Left lung (tissue), 10 donors: Measurements from ENCODE around the gene GRK7. TPM values are rescaled to one million over a fixed set of nuclear protein-coding genes. Genes with fewer than 3 reads are reported as not detected.
"Not testable (repeated sequence)": the region's sequence is repeated elsewhere in the genome, so short reads cannot be mapped to it uniquely, and the experiment has no call there.

Experiments
- ATAC-seq: fragments of 200-7000 bp; cut with Tn5 transposase; one replicate; pipeline ENCODE4 v1.9.1; 2020; ENCODE audit warnings: moderate library complexity
- DNase-seq, 4 donors: peaks; one replicate each; pipeline ENCODE4 v3.0.0-alpha.2; 2013 to 2020
- H3K27ac ChIP-seq, 2 donors: fragments of 200-600 bp; sonication (generic) in 1 of 2; one replicate each; pipeline versions ENCODE4 v1.5.0 to v1.8.0; 2020 to 2021
- H3K27me3 ChIP-seq, 2 donors: fragments of 200-600 bp; sonication (generic) in 1 of 2; one replicate each; pipeline versions ENCODE4 v1.5.0 to v1.8.0; 2020 to 2021
- H3K36me3 ChIP-seq, 2 donors: fragments of 200-600 bp; sonication (generic) in 1 of 2; one replicate each; pipeline versions ENCODE4 v1.5.0 to v1.8.0; 2020 to 2021
- H3K4me1 ChIP-seq, 2 donors: fragments of 200-600 bp; one replicate each; pipeline ENCODE4 v1.8.0; 2021
- H3K4me3 ChIP-seq, 2 donors: fragments of 200-600 bp; sonication (generic) in 1 of 2; one replicate each; pipeline versions ENCODE4 v1.5.0 to v1.8.0; 2020 to 2021; ENCODE audit warnings: mild to moderate bottlenecking in 1 of 2
- H3K9me3 ChIP-seq, 2 donors: fragments of 200-600 bp; sonication (generic) in 1 of 2; one replicate each; pipeline versions ENCODE4 v1.5.0 to v1.8.0; 2020 to 2021
- CTCF ChIP-seq, 2 donors: fragments of 200-600 bp; sonication (generic) in 1 of 2; IDR thresholded peaks; one replicate each; pipeline versions ENCODE4 v1.5.0 to v1.8.0; 2021; ENCODE audit warnings: antibody characterized with exemption in 2 of 2
- intact Hi-C, 2 donors: fragments of 100-400 bp; cut with DNase I; formaldehyde crosslinking; loops; one replicate each; pipeline versions ENCODE4 v1.11.2 to v1.14.2; 2022
- polyA plus RNA-seq, 6 donors: library from polyadenylated mRNA; unstranded; fragments of 120-200 nt; gene quantifications; one replicate each; pipeline ENCODE4 v1.2.1, GENCODE V29; 2013; ENCODE audit not compliant: insufficient read length in 6 of 6
- total RNA-seq, 2 donors: library from RNA; stranded (reverse); fragmentation: NEBNext Ultra II Directional; extraction: Animal tissue kit (Norgen Biotek cat#: 25700); gene quantifications; one replicate each; pipeline ENCODE4 v1.2.1, GENCODE V29; 2021
- donor health status: DM: no; HTN: yes; CAD: no.
- donor health status: DM: no; HTN: no; CAD: no.

Gene GRK7
- total and polyA plus RNA-seq, 8 donors: 0.06 to 0.19 (median 0.13) TPM; not detected in 2

GRCh38 chr3:141783632-141784031 is 20.4 kb downstream of the GRK7 start:
- intact Hi-C loops: no loop called here
- H3K4me3 ChIP-seq: no peak overlapping the region
- ATAC-seq: no peak
- no peaks in the 10 kb centered on the region for H3K36me3 ChIP-seq
- no peak overlapping the region for H3K27ac ChIP-seq
- DNase-seq: no peak
- TF ChIP-seq CTCF (IDR thresholded peaks at IDR 0.05): no peak
- no peaks in the 10 kb centered on the region for H3K4me1 ChIP-seq
- H3K9me3 ChIP-seq: no peaks in the 10 kb centered on the region
- no peaks in the 10 kb centered on the region for H3K27me3 ChIP-seq

GRCh38 chr3:141784096-141784495 is 20.9 kb downstream of the GRK7 start:
- TF ChIP-seq CTCF (IDR thresholded peaks at IDR 0.05): no peak
- DNase-seq (no peak), ATAC-seq (no peak)
- Histone ChIP-seq H3K27ac (no peak overlapping the region), H3K4me1 (no peaks in the 10 kb centered on the region), H3K4me3 (no peak overlapping the region), H3K36me3 (no peaks in the 10 kb centered on the region), H3K9me3 (no peaks in the 10 kb centered on the region), H3K27me3 (no peaks in the 10 kb centered on the region)
- intact Hi-C loops: no loop called here

- Histone ChIP-seq H3K4me1 (no peaks in the 10 kb centered on the region), H3K27ac (no peak overlapping the region), H3K9me3 (no peaks in the 10 kb centered on the region), H3K36me3 (no peaks in the 10 kb centered on the region), H3K27me3 (no peaks in the 10 kb centered on the region), H3K4me3 (no peak overlapping the region)
- DNase-seq: no peak
- no peak for ATAC-seq
- no peak for TF ChIP-seq CTCF (IDR thresholded peaks at IDR 0.05)
- intact Hi-C loops: no loop called here
Measured at GRCh38 chr3:141784531-141784930, 21.3 kb downstream of the GRK7 start.

GRCh38 chr3:141788149-141788548 is 24.9 kb downstream of the GRK7 start:
- no peaks in the 10 kb centered on the region for H3K9me3 ChIP-seq
- no peak overlapping the region for H3K27ac ChIP-seq
- no peaks in the 10 kb centered on the region for H3K27me3 ChIP-seq
- intact Hi-C loops: no loop called here
- H3K36me3 ChIP-seq: no peaks in the 10 kb centered on the region
- DNase-seq (no peak), ATAC-seq (no peak)
- no peaks in the 10 kb centered on the region for H3K4me1 ChIP-seq
- no peak overlapping the region for H3K4me3 ChIP-seq
- no peak for TF ChIP-seq CTCF (IDR thresholded peaks at IDR 0.05)

- H3K27ac ChIP-seq, DNase-seq, intact Hi-C loops, H3K4me1 ChIP-seq, H3K9me3 ChIP-seq, H3K36me3 ChIP-seq, ATAC-seq, H3K4me3 ChIP-seq, H3K27me3 ChIP-seq: not testable (repeated sequence)
Measured at GRCh38 chr3:141788750-141789149, 25.5 kb downstream of the GRK7 start.

- Histone ChIP-seq H3K4me3 (no peak overlapping the region), H3K4me1 (no peaks in the 10 kb centered on the region), H3K36me3 (no peaks in the 10 kb centered on the region), H3K9me3 (no peaks in the 10 kb centered on the region), H3K27ac (no peak overlapping the region), H3K27me3 (no peaks in the 10 kb centered on the region)
- intact Hi-C loops: no loop called here
- ATAC-seq (no peak), DNase-seq (no peak)
- TF ChIP-seq CTCF (IDR thresholded peaks at IDR 0.05): no peak
Measured at GRCh38 chr3:141789281-141789680, 26.1 kb downstream of the GRK7 start.
